Measurements from ENCODE around the gene TACO1.

DNA sequence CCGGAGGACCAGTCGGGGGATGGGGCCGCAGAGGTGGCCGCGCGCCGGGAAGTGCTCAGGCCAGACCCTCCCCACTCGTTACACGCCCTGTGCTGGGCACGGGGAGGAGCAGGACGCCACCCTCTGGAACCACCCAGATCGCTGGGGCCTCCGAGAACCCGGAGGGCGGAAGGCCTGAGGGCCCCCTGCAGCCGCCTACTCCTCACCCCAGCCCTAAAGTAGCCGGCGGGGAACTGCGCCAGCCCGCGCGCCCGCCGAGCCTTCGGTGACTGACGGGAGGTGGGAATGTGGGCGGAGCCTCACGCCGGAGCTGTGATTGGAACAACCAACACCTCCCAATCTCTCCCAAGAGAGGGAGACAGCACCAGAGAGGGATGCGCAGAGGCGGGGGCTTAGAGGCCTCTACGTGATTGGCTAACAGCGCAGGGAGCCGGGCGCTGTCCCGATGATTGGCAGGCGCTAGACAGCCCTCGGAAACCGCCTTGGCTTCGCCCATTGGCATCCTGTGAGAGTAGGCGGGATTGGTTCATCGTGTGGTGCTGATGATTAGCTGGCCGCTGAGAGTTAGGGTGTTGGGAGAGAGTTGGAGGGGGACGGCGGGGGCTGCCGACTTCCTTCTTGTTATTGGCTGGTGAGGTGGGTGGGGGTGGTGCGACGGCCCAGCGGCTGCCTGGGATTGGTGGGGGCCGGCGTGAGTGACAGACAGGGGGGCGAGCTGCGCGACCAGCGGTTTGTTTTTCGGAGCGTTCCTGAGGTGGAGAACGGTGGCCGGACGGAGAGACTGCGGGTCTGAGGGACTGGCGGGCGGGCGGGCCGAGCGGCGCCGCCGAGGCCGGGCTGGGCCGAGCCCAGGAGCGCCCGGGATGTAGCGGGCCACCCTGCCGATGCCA is 21.2 kb downstream of the TACO1 start, which contains the start of gene MAP3K3:
- peak in 2 of 3 donors; percentile 86 to 89 for TF ChIP-seq POLR2AphosphoS5 (IDR thresholded peaks at IDR 0.05)
- TF ChIP-seq CTCF (IDR thresholded peaks at IDR 0.05), result peak in 2 of 7 experiments; percentile 11 to 14
- peak in 2 of 4 donors; percentile 41 to 43 for TF ChIP-seq POLR2A (IDR thresholded peaks at IDR 0.05)
- no peak for TF ChIP-seq EP300 (IDR thresholded peaks at IDR 0.05)
